Glomerular visceral epithelial cell (primary cell): ENCODE data around the gene INSM1.
A peak's percentile ranks its signal among the peaks of the same experiment; 100 is the strongest.

Experiments used
- DNase-seq: peaks from one replicate; pipeline ENCODE4 v3.0.0-alpha.2; 2016; ENCODE audit errors: extremely low spot score

Gene INSM1

GRCh38 chr20:20393207-20394120 lies 25.6 kb downstream of the INSM1 start:
- DNase-seq: no peak

DNA sequence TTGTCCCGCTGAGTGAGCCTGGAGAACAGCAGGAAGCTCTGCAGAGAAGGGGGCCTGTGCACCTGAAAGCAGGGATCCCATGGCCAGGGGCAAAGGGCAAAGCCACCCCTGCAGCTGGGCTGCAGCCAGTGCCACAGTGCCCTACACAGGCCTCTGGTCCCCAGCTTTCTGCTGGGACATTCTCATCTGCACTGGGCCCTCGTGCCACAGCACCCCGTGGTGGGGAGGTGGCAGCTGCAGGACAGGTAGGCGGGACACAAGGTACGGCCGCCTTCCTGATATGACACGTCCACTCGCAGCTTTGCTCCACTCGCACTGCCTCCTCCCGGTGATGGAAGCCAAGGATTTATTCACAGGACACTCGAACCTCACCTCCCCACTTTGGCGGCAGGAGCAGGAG lies 27.2 kb downstream of the INSM1 start:
- no peak for DNase-seq

GRCh38 chr20:20395903-20396568 lies 28.1 kb downstream of the INSM1 start:
- no peak for DNase-seq

DNA sequence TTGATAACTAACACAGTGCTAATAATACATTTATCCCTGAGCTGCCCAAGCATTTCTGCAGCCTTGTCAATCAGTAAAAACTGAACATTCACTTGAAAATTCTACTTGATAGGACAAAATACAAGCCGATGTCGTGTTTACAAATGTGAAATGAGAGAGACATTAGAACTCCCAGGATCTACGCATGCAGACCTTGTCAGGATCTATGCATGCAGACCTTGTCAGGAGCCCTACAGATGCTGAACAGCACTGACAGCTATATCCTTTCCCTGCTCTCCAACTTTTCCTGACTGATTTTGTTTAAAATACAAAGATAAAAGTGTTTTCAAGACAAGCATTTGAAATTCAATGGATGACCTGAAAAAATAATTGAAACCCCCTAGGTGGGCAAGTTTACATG lies 28.9 kb downstream of the INSM1 start:
- DNase-seq: no peak

DNA sequence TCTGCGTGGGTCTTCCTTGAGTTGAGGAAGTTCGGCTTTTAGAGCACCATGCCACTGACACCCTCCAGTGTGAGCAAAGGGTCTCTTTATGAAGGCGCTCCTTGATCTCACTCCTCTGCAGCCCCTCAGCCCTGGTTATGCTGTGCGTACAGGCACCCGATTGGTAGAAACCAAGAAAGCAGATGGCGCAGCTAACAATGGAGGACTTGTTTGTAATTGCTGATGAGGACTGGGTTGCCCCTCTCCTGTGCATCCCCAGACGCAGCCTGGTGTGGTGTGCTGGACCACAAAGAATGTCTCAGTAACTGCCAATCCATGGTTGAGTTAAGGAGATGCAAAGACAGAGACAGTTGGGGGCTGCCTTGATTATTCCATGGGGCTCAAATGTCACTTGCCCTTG lies 30.2 kb downstream of the INSM1 start:
- no peak for DNase-seq

DNA sequence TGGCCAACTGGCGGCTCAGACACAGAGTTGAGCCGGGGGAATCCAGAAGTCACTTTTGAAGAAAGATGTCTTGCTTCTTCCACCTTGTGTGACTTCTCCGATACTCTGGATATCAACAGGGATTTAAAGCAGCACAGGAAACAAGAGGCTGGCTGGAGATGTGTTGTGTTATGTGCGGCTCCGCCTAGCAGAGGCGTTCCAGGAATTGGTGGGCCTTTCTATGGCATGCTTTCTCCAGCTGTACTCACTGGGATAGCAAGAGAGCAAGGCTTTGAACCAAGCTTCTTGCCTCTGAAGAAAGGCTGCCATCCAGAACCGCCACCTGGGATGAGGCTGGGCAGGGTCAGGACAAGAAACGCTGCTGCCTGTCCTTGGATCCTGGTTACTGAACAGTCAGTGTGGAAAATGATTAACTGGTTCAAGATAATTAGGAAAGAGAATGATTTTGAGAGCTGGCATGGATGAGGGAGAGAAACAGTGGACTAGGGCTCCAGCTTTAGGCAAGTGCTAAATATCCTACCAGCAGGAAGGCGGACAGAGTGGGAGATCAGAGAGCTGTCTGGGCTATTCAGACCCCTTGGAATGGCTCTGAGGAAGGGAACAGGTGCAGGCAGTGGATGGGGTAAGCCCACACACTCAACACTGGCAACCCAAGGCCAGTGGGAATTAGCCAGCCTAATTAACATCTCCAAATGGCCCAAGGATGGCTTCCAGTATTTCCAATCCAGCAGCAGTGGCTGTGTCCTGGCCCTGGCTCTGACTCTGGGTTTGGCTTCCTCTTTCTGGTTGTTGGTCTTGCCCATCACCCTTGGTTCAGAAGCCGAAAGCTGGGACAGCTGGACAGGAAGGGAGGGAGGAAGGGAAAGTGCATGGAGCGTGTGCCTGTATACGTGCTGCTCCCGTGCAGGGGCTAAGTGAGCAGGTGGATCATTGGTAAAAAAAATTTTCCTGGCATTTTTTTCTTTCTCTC lies 31.9 kb downstream of the INSM1 start:
- DNase-seq: no peak

- no peak for DNase-seq
Measured at GRCh38 chr20:20401991-20402390, 34.1 kb downstream of the INSM1 start.

DNA sequence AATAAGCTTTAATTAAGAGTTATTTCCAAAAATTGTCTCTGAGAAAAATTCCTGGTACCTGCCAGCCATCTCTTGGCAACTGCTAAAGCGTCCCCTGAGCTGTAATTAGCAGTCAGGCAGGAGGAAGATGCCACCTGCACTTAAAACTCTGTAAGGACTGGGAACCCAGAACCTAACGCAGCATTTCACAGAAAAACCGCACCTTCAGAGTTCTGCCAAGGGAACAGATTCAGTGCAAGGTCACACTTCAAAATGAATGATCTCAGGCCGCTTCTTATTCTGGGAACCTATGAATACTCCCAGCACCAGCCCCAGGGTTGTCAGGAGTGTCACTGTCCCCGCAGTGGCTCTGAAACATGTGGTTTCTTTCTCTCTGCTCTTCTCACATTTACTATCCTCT lies 36.7 kb downstream of the INSM1 start:
- no peak for DNase-seq

- no peak for DNase-seq
Measured at GRCh38 chr20:20405623-20406022, 37.7 kb downstream of the INSM1 start.

- no peak for DNase-seq
Measured at GRCh38 chr20:20406306-20406705, 38.4 kb downstream of the INSM1 start.

DNA sequence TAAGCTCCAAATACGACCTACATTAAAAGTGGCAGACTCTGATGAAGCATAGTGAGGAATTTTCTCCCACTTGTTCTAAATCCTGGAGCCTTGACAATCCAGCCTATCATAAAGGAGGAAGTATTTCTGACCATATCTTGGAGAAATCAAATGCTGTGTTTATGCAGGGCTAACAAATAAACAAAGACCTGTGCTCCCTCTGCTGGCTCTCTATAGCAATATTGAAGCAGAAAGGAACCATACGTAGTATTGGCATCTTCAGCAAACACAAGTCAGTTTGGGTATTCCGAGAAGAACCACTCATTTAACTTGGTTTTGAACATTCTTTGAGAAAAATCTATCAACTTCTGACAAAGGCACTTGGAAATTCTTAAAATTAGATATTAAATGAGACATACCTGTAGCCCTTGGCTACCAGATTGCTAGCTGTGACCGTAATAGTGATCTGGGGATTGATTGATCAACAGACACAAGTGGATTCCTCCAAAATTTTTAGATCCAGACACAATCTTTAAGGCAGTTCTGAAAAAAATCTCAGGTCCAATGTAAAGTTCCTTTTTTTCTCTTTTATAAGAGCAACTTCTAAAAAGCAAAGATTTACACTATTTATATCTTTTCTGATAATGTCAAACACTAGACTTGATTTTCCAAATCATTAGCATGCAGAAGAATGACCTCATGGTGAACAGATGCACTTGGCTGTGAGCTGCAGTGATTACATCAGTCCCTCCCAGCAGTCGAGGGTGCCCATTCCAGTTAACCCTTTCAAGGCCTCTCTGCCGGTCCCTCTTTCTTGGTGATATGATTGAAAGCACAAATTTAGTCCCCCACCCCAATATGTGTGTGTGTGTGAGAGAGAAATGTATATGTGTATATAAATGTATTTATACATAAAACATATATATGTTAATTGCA lies 40.2 kb downstream of the INSM1 start:
- peak; percentile 6 for DNase-seq

DNA sequence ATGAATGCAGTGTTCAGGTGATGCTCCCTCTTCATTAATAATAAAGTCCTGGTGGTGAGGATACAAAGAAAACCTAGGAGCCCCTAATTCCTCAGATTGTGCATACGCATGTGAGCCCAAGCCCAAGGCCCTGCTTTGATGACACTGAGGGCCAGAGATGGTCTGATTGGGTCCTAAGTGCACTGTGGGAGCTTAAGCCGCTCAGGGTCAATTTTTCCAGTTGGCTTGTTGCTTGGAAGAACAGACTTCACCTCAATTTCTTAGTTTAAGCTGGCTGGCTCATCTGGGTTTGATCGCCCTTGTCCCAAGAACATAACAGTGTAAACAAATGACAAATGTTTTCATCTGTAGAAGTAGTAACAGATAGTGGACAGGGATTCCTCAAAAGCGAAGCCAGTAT lies 41.4 kb downstream of the INSM1 start:
- DNase-seq: no peak

DNA sequence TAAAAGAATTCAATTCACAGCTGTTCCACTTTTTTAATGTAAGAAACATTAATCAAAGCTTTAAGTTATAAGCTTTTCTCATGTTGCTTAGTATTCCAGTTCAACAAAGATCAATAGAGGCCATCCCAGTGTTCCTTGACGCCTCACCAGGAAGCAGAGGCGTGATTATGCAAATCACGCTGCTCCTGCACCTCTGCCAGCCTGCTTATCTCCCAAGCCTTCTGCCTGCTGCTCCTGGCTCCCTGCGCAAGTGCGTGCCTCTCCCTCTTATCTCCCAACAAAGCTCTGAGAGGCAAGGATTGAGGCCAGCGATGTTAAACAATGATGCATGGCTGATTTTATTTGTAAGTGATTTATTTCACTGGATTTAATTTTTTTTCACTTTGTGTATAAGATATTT lies 42.8 kb downstream of the INSM1 start:
- no peak for DNase-seq

GRCh38 chr20:20411402-20411801 lies 43.5 kb downstream of the INSM1 start:
- DNase-seq: no peak

DNA sequence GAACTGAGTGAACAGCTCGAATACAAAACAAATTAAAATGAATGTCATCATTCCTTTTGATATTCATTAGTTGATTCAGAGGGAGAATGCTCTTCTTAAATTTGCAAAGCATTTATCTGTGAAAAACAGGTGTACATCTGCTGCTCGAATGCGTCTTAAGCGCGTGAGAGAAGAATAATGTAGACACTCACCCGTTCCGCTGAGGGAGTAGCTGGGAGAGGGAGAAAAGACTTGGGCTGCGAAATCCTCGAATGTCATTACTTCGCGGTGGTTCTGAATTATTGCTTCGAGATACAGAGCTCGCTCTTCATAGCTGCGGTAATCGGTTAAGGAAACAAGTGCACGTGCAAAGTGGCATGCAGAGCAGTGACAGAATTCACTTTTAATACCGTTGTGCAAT lies 43.9 kb downstream of the INSM1 start:
- no peak for DNase-seq

GRCh38 chr20:20412750-20413149 lies 44.8 kb downstream of the INSM1 start:
- DNase-seq: no peak

DNA sequence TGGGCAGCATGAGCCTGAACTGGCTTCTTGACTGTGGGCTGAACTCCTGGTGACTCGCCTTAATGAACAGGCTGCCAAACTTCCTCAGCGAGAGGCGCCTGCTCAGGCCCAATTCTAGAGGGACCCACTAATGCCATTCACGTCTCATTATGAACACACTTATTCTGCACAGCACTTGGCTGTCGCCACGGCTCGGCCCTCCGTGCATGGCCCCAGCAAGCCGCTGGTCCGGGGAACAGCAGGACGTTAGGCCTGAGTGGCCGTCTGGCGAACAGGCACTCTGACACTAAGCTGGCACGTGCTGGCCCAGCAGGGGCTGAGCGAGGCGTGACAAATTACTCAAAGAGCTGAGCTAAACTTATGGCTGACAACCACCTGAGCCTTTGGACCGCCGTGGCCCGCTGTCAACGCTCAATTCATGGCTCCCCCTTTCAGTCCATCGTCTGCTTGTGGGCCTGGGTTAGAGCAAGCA lies 45.9 kb downstream of the INSM1 start:
- no peak for DNase-seq

DNA sequence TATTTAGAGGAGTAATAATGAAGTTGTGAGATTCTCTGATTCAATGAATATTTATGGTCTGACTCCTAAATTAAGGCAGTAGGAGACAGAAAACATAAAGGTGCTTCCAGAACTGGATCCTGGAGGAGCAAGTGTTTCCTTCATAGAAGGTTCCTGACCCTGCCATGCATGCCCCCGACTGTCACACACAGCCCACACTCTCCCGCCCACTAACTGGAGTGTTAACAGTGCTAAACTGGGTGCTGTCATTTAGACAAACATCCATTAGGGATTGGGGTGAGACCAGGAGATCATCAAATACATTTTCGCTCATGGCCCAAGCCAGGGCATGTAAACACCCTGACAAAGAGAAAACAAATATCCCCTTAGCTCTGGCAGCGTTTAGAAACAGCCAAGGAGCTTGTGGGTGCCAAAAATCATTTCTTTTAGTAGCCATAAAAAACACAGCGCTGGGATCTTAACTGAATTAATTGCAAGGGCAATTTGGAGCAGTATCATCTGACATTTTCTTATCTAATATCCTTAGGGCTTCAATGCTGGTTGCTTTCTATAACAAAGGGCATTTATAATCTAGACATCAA lies 46.8 kb downstream of the INSM1 start:
- DNase-seq: no peak

- no peak for DNase-seq
Measured at GRCh38 chr20:20415321-20415720, 47.4 kb downstream of the INSM1 start.

GRCh38 chr20:20417876-20418676 lies 50.2 kb downstream of the INSM1 start:
- DNase-seq: no peak
